Activated naive CD4-positive, alpha-beta T cell treated with anti-CD3 and anti-CD28 coated beads, Interleukin-2, amount 50 U/mL, for 72 hours (primary cell): ENCODE measurements around the gene MACROD2. TPM values are rescaled to one million over a fixed set of nuclear protein-coding genes. Genes with fewer than 3 reads are reported as not detected.

Experiments
- ATAC-seq, 2 donors: fragments of 150-1000 bp; cut with Tn5 transposase; 2 replicates each; pipeline ENCODE4 v1.10.0; 2021; ENCODE audit warnings: mild to moderate bottlenecking in 2 of 2, moderate library complexity in 2 of 2
- DNase-seq, 2 donors: peaks; one replicate each; pipeline ENCODE4 v3.0.0; 2021 to 2022; ENCODE audit warnings: low spot score in 2 of 2
- H3K27ac Mint-ChIP-seq, 2 donors: one replicate each; pipeline ENCODE4 v1.8.0; 2022; ENCODE audit warnings: mild to moderate bottlenecking in 2 of 2, mixed read lengths in 2 of 2
- H3K36me3 Mint-ChIP-seq, 2 donors: one replicate each; pipeline ENCODE4 v1.8.0; 2022; ENCODE audit warnings: mixed read lengths in 2 of 2
- H3K9me3 Mint-ChIP-seq, 2 donors: one replicate each; pipeline ENCODE4 v1.8.0; 2022; ENCODE audit warnings: mixed read lengths in 2 of 2
- total RNA-seq, 2 donors: library from RNA; stranded (reverse); gene quantifications; one replicate each; pipeline ENCODE4 v1.2.3, GENCODE V29; 2022

The MACROD2 gene
- total RNA-seq, 2 donors from 2014 or later, result not detected

DNA sequence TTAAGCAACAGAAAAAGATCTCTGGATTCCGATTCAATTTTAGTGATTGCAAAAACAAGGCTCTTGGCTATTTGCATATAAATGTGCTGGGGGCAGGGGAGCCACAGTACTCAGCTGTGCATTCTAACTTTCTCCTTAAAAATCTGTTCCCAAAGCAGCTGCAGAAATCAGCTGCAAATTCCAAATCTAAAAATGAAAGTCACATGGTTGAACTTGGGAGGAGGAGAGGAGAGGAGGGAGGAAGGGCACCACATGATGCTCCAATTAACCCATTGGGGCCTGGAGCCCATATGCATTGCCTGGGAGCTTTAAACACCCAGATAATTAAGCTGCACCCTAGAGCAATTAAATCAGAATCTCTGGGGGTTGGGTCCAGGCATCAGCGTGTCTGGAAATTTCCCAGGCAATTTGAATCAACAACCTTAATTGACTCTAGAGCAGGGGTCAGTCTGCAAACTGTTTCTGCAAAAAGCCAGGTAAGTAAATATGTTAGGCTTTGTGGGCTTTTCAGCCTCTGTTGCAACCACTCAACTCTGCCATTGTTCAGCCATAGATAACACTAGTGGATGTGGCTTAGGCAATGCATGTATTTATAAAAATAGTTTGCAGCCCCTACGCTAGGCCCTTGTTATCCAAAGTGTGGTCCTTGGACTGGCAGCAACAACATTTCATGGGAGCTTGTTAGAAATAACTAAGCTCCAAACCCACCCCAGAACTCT, 2069.8 kb downstream of the MACROD2 start:
- no peaks in the 10 kb centered on the region for H3K36me3 Mint-ChIP-seq
- H3K9me3 Mint-ChIP-seq, result peaks cover 13 to 14% of the 10 kb centered on the region in 2 donors
- H3K27ac Mint-ChIP-seq, result no peak overlapping the region
- no peak for DNase-seq
- ATAC-seq, result no peak

DNA sequence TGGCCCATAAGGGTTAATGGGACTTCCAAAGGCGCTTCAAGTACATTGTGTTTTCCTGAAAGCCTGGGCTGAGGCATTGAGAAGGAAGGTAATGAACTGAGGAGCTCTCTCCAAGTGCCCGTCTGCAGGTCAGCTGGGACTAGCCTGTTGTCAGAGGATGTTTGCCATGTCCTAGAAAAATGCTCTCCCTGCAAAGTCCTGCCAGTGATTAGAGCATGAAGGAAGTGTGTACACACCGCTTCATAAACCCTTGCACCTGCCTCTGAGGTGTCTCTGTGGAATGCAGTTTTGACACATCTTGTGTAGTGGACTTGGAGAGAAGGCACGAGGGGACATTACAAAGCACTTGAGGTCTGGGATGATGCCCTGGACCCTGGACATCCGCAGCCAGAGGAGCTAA, 2071.3 kb downstream of the MACROD2 start:
- DNase-seq (no peak), ATAC-seq (no peak)
- no peak overlapping the region for H3K27ac Mint-ChIP-seq
- no peaks in the 10 kb centered on the region for H3K36me3 Mint-ChIP-seq
- H3K9me3 Mint-ChIP-seq, result peaks cover 17 to 21% of the 10 kb centered on the region in 2 donors

DNA sequence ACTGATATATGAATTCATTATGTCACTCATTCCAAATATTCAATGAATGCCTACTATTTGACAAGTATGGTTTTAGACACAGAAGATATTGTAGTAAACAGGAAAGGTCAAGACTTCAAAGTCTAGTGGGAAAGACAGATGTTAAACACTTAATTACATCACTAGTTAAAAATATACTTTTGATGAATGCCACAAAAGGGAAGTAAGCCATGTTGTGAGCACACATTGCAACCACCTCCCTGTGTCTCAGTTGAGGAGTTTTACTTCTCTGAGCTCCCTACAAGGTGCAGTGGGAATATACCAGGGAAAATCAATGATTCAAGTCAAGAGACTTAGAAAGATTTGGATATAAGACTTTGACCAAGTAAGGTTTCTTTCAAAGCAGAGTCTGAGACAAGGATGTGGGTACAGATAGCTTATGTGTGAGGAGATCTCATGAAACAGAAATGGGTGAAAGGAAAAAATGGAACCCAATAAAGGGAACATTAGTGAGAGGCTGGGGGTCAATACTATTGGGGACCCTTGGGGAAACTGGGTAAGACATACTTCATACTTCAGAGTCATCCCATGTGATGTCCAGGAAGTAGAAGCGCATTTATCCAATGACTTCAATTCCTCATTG, 2074.2 kb downstream of the MACROD2 start:
- Mint-ChIP-seq H3K9me3 (peaks cover 21 to 24% of the 10 kb centered on the region in 2 donors), H3K36me3 (no peaks in the 10 kb centered on the region), H3K27ac (no peak overlapping the region)
- ATAC-seq, result no peak
- DNase-seq, result no peak

DNA sequence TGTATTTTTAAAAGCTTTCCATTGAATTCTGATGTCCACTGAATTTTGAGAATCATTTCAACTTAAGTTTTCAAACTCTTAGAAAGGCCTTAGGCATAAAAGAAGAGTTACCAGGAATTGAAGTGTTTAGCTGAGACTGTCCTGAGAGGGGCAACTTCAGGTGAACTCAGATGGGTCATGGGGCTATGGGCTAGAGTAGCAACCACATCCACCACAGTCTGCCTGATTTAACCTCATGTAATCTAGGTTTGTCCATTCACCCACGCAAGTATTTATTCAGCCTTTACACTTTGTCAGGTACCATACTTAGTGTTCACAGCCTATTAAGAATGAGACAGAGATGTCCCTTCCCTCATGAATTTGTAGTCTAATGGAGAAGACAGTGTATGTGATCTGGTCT, 2076.9 kb downstream of the MACROD2 start:
- peaks cover 0 to 4% of the 10 kb centered on the region in 2 donors for H3K36me3 Mint-ChIP-seq
- no peak for ATAC-seq
- peaks cover 21 to 30% of the 10 kb centered on the region in 2 donors for H3K9me3 Mint-ChIP-seq

DNA sequence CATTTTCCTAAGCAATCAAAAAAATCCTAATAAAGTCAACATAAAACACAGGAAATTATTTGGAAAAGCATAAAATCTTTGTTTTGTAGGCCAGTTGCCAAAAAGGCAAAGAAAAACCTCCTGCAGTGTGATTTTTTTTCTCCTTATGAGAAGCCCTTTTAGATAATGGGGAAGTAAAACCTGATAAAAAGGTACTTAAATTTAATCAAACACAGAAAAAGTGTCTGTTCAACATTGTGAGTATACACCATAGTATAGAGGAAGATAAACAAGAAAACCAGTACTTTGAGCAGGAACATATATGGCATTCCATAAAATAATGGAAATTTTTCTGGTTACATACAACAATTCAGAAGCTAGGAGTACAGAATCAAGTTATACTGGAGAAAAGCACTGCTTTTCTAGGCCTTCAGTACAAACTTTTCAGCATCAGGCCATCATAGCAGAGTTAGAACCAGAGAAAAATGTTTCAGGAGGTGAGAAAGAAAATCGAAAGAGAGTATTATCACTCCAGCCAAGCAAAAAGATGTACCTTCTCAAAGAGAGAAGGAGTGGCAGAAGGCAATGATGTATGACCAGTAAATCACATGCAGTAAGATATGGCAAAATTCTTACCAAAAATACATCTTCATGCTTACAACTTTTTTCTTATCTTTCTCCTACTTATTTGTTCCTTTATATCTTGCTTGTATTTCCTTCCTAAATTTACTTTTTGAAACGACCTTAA, 2083.0 kb downstream of the MACROD2 start:
- no peak for DNase-seq
- Mint-ChIP-seq H3K27ac (no peak overlapping the region), H3K9me3 (peaks cover 6 to 9% of the 10 kb centered on the region in 2 donors), H3K36me3 (peaks cover 0 to 4% of the 10 kb centered on the region in 2 donors)
- no peak for ATAC-seq

More for the DNA sequence above, 2076.9 kb downstream of the MACROD2 start:
- H3K27ac Mint-ChIP-seq, result no peak overlapping the region
- DNase-seq, result no peak

DNA sequence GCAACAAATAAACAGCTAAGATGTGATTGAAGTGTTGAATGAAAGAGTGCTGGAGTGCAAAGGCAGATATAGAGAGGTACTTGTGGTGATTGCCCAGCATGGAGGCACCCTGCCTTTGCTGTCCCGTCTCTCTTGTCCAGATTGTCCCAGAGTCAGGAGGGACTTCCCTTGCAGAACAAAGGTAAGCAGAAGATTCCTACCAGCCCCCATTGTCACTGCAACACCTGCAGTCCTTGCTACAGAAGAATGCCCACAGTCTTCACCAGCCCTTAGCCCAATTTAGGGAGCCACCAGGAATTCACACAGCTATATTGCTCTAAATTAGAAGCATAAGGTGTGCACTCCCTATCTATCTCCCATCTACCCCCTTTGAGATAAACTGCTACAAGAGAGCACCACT, 2086.1 kb downstream of the MACROD2 start:
- H3K36me3 Mint-ChIP-seq, result peaks cover 0 to under 1% of the 10 kb centered on the region in 2 donors
- ATAC-seq (no peak), DNase-seq (no peak)
- peaks cover 7 to 10% of the 10 kb centered on the region in 2 donors for H3K9me3 Mint-ChIP-seq
- H3K27ac Mint-ChIP-seq, result no peak overlapping the region

DNA sequence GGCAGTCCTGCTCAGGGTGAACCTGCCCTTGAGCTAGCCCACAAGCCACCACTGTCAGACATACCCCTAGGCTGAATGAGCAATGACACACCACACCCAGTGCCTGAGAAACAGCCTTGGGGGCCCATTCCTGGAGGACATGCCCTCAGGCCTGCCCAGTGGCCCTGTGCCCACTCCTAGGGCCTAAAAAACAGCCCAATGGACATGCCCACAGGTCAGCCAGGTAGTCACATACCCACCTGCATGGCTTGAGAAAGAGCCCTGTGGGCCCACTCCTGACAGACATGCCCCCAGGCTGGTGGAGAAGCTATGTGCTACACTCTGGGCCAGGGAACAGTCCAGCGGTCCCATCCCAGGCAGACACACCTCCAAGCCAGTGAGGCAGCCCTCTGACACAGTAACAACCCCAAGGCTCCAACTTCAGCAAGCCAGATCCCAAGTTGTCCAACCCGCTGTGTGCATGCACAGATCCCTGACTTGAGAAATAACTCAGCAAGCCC, 2086.8 kb downstream of the MACROD2 start:
- no peak for DNase-seq
- no peak for ATAC-seq
- no peak overlapping the region for H3K27ac Mint-ChIP-seq
- H3K9me3 Mint-ChIP-seq, result peaks cover 12 to 15% of the 10 kb centered on the region in 2 donors
- no peaks in the 10 kb centered on the region for H3K36me3 Mint-ChIP-seq

DNA sequence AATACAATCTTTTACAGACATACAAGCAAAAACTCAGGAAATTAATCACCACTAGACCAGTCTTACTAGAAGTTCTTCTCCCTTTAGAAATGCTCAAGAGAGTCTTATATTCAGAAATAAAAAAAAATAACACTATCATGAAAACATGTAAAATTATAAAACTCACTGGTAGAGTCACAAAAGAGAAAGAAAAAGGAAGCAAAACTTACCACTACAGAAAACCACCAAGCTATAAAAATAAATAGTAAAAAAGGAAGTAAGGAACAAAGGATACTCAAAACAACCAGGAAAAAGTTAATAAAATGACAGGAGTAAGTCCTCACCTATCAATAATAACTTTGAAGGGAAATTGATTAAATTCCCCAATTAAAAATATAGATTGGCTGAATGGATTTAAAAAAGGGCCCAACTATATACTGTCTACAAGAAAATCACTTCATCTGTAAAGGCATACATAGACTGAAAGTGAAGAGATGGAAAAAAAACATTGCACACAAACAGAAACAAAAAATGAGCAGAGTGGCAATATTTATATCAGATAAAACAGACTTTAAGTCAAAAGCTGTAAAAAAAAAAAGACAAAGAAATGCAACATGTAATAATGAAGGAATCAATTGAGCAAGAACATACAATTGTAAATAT, 2088.4 kb downstream of the MACROD2 start:
- no peak for DNase-seq
- no peak for ATAC-seq
- peaks cover 0 to 4% of the 10 kb centered on the region in 2 donors for H3K36me3 Mint-ChIP-seq
- H3K27ac Mint-ChIP-seq, result no peak overlapping the region
- H3K9me3 Mint-ChIP-seq, result peaks cover 19 to 20% of the 10 kb centered on the region in 2 donors

DNA sequence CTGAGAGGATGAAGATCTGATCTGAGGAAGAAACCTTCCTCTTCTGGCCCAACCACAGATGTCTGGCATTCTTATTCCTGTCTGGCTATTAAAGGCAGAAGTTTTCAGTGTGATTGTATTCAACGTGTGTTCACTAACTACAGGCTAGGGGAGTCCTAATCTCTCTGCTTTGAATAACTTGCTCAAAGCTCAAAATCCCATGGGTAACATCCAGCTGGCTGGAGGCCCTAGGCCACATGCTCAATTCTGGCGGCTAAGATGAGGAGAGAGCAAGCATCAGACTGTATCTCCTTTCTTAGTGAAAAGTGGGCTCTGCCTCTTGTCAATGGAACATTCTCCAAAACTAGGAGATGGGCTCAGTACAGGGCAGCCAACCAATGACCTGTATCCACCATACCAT, 2099.9 kb downstream of the MACROD2 start:
- Mint-ChIP-seq H3K9me3 (peaks cover 0 to 8% of the 10 kb centered on the region in 2 donors), H3K27ac (no peak overlapping the region), H3K36me3 (no peaks in the 10 kb centered on the region)
- ATAC-seq, result no peak
- DNase-seq, result no peak

DNA sequence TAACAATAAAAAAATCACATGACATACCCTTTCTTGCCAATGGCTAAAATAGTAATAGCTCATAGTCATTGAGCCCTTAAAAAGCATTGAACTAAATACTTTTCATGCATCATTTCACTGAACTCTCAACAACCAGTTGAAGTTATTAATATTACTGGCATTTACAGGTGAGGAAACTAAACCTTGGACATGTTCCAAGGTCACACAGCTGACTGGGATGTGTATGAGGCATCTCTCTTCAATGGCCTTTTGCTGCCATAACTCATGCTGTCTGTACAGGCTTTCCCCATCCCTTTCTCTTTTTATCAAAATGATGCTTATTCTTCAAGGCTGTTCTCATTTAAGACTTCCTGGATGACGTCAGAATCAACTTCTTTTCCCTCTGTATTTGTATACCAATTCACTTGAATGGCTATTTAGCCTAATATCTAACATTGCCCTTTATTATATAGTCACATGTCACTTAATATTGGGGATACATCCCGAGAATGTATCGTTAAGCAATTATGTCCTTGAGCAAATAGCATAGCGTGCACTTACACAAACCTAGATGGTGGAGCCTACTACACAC, 2101.5 kb downstream of the MACROD2 start:
- Mint-ChIP-seq H3K9me3 (peaks cover 0 to 8% of the 10 kb centered on the region in 2 donors), H3K36me3 (no peaks in the 10 kb centered on the region), H3K27ac (no peak overlapping the region)
- ATAC-seq (no peak), DNase-seq (no peak)

DNA sequence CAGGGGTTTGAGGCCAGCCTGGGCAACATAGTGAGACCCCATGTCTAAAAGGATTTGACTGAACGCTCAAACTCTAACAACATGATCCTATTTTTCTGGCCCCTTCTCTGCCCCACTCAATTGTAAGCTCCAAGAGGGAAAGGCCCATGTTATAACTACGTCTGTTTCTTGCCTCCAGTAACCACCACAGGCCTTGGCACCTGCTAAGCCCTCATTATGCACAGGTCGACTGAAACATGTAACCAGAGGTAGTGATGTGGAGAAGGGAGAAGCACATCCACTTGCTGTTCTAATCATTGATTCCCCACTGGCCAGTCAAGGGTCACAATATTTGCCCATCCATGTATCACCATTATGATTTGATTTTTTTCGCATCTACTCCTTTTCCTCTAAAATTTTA, 2102.5 kb downstream of the MACROD2 start:
- Mint-ChIP-seq H3K27ac (no peak overlapping the region), H3K9me3 (peaks cover 1 to 8% of the 10 kb centered on the region in 2 donors), H3K36me3 (no peaks in the 10 kb centered on the region)
- ATAC-seq (no peak), DNase-seq (no peak)

DNA sequence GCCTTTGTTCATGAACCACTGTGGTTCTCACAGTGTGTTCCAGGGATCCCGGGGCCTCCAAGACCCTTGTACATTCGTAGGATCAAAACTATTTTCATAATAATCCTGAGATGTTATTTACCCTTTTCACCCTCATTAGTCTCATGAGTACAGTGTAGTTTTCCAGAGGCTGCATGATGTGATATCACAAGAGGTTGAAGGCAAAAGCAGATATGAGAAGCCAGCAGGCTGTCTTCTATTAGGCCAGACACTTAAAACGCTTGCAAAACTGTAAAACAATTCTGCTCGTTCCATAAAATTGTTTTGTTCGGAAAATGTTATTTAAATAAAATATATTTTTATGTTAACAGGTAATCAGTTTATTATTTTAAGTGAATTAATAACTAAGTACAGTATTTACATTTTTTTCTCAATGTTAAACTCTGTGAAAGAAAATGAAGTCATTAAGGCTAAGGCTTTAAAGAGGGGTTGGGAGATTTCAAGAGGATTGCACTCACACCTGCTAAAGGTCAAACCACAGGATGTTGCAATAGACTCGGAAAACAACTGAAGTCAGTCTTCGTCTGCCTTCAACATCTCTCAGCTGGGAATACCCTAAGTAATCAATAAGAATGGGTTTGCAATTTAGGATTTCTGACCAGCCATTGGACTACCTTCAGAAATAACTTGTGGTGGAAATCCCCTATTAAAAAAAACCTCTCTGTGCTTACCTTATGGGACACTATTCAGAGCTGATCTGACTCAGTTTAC, 2103.7 kb downstream of the MACROD2 start:
- no peak for DNase-seq
- ATAC-seq, result no peak
- Mint-ChIP-seq H3K27ac (no peak overlapping the region), H3K9me3 (peaks cover 4 to 8% of the 10 kb centered on the region in 2 donors), H3K36me3 (no peaks in the 10 kb centered on the region)

DNA sequence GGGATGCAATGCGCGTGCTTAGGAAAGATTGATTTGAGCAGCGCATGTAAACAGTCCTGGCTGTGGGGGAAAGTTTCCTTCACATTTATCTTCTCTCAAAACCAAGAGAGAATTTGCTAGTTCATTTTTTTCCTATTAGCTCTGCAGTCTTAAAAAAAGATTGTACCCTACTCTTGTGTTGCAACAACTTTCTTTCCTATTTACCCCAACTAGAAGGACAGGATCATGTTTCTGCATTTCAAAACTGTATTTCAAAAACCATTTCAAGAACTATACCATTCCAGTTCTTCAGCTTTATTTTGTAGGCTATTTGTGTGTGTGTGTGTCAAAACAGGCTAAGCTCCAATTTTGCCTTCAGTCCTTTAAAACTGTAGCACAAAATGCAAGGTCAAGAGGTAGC, 2104.8 kb downstream of the MACROD2 start:
- Mint-ChIP-seq H3K36me3 (no peaks in the 10 kb centered on the region), H3K27ac (no peak overlapping the region), H3K9me3 (peaks cover 4 to 8% of the 10 kb centered on the region in 2 donors)
- ATAC-seq (no peak), DNase-seq (no peak)

DNA sequence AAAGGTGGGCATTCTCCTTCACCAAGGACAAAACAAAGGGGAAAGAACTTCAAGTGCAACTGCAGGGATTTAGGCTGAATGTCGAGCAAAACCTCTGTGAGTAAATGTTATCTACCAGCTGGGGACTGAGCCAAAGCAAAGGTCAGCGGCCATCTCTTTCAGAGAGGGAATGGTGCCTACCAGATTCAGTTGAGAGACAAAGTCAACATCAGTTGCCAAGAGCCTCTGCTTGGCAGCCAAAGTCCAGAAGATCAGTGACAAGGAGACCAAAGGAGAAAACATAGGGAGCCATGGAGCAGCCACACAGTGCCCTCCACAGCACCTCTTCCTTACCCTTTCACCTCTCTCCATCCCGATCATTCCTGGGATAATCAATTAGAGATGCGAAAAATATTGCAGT, 2105.5 kb downstream of the MACROD2 start:
- Mint-ChIP-seq H3K27ac (no peak overlapping the region), H3K9me3 (peaks cover 4 to 5% of the 10 kb centered on the region in 2 donors), H3K36me3 (no peaks in the 10 kb centered on the region)
- DNase-seq (no peak), ATAC-seq (no peak)
